Left lung (tissue), 10 donors: ENCODE results near the gene PTGIS. TPM values are rescaled to one million over a fixed set of nuclear protein-coding genes. Genes with fewer than 3 reads are reported as not detected.

Source experiments
- ATAC-seq: fragments of 200-7000 bp; cut with Tn5 transposase; one replicate; pipeline ENCODE4 v1.9.1; 2020; ENCODE audit warnings: moderate library complexity
- DNase-seq, 4 donors: peaks; one replicate each; pipeline ENCODE4 v3.0.0-alpha.2; 2013 to 2020
- H3K27ac ChIP-seq, 2 donors: fragments of 200-600 bp; sonication (generic) in 1 of 2; one replicate each; pipeline versions ENCODE4 v1.5.0 to v1.8.0; 2020 to 2021
- H3K27me3 ChIP-seq, 2 donors: fragments of 200-600 bp; sonication (generic) in 1 of 2; one replicate each; pipeline versions ENCODE4 v1.5.0 to v1.8.0; 2020 to 2021
- H3K36me3 ChIP-seq, 2 donors: fragments of 200-600 bp; sonication (generic) in 1 of 2; one replicate each; pipeline versions ENCODE4 v1.5.0 to v1.8.0; 2020 to 2021
- H3K4me1 ChIP-seq, 2 donors: fragments of 200-600 bp; one replicate each; pipeline ENCODE4 v1.8.0; 2021
- H3K4me3 ChIP-seq, 2 donors: fragments of 200-600 bp; sonication (generic) in 1 of 2; one replicate each; pipeline versions ENCODE4 v1.5.0 to v1.8.0; 2020 to 2021; ENCODE audit warnings: mild to moderate bottlenecking in 1 of 2
- H3K9me3 ChIP-seq, 2 donors: fragments of 200-600 bp; sonication (generic) in 1 of 2; one replicate each; pipeline versions ENCODE4 v1.5.0 to v1.8.0; 2020 to 2021
- intact Hi-C, 2 donors: fragments of 100-400 bp; cut with DNase I; formaldehyde crosslinking; loops; one replicate each; pipeline versions ENCODE4 v1.11.2 to v1.14.2; 2022
- polyA plus RNA-seq, 6 donors: library from polyadenylated mRNA; unstranded; fragments of 120-200 nt; gene quantifications; one replicate each; pipeline ENCODE4 v1.2.1, GENCODE V29; 2013; ENCODE audit not compliant: insufficient read length in 6 of 6
- total RNA-seq, 2 donors: library from RNA; stranded (reverse); fragmentation: NEBNext Ultra II Directional; extraction: Animal tissue kit (Norgen Biotek cat#: 25700); gene quantifications; one replicate each; pipeline ENCODE4 v1.2.1, GENCODE V29; 2021
- TF ChIP-seq, protein P1 (sequence below), 2 donors: fragments of 200-600 bp; sonication (generic) in 1 of 2; IDR thresholded peaks; one replicate each; pipeline versions ENCODE4 v1.5.0 to v1.8.0; 2021; ENCODE audit warnings: antibody characterized with exemption in 2 of 2
- donor health status: DM: no; HTN: yes; CAD: no.
- donor health status: DM: no; HTN: no; CAD: no.

Gene PTGIS
- total and polyA plus RNA-seq, 8 donors = 6.2 to 46.0 (median 7.0) TPM

DNA sequence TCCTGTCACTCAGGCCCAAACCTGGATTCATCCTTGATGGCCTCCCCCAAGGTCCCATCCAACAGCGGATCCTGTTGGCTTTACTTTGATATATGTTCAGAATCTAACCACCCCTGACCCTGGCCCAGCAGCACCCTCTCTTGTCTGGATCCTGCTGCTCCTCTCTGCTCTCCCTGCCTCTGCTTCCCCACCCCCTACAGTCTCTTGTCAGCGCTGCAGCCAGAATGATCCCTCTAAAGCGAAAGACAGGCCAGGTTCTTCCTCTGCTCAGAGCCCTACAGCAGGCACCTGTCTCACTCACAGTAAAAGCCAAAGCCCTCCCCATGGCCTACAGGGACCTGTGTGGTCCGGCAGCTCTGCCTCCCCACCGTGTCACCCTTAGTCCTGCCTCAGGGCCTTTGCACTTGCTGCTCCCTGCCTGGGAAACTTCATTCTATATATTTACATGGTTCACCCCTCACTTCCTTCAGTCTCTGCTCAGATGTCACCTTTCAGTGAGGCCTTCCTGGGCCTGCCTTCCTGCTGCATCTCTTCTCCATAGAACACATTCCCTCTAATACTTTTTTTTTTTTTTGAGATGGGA is 48.1 kb downstream of the PTGIS start:
- Histone ChIP-seq H3K4me3 (no peak overlapping the region), H3K27me3 (no peaks in the 10 kb centered on the region)
- no peak for ATAC-seq

DNA sequence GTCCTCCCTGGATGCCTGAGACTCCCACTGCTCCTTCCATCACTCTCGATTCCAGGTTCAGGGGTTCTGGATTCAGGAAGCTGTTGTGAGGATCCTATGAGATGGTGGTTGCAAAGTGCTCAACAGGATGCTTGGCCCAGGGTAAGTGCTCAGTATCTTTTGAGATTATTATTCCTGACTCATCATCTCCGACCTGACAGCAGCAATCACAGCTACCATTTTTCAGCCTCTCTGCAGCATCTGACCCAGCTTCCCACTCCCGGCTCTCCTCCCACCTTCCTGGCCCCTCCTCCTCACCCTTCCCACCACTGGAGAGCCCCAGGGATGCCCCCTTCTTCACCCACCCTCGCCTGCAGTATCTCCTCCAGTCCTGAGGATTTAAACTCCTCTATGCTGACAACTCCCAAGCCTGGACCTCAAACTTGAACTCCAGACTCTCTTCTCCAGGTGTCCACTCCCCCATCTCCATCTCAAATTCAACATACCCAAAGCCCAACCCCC is 48.7 kb downstream of the PTGIS start:
- TF ChIP-seq, protein P1, sequence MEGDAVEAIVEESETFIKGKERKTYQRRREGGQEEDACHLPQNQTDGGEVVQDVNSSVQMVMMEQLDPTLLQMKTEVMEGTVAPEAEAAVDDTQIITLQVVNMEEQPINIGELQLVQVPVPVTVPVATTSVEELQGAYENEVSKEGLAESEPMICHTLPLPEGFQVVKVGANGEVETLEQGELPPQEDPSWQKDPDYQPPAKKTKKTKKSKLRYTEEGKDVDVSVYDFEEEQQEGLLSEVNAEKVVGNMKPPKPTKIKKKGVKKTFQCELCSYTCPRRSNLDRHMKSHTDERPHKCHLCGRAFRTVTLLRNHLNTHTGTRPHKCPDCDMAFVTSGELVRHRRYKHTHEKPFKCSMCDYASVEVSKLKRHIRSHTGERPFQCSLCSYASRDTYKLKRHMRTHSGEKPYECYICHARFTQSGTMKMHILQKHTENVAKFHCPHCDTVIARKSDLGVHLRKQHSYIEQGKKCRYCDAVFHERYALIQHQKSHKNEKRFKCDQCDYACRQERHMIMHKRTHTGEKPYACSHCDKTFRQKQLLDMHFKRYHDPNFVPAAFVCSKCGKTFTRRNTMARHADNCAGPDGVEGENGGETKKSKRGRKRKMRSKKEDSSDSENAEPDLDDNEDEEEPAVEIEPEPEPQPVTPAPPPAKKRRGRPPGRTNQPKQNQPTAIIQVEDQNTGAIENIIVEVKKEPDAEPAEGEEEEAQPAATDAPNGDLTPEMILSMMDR (IDR thresholded peaks at IDR 0.05) = no peak
- ATAC-seq = no peak
- intact Hi-C loops = no loop called here

More for the DNA sequence above, 48.1 kb downstream of the PTGIS start:
- no peak overlapping the region for H3K27ac ChIP-seq
- peaks cover 0 to 2% of the 10 kb centered on the region in 2 donors for H3K9me3 ChIP-seq
- no peaks in the 10 kb centered on the region for H3K4me1 ChIP-seq
- H3K36me3 ChIP-seq = no peaks in the 10 kb centered on the region
- TF ChIP-seq, protein P1 (IDR thresholded peaks at IDR 0.05) = no peak
- intact Hi-C loops = no loop called here
- no peak for DNase-seq

DNA sequence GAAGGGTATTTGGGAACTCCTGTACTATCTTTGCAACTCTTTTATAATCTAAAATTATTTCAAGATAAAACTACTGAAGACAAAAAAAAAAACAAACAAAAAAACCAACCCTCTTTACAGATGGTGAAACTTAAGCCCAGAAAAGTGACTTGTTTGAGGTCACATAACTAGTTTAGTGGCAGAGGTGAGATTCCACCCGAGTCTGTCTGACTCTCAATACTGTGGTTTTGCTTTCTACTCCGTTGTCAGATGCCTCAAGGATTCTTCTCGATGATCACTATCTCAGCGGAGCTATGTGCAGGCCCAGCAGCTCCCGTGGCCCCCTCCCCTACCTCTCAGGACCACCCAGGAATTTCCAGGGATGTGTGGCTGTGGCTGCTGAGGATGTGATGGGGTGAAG is 49.4 kb downstream of the PTGIS start:
- Histone ChIP-seq H3K9me3 (no peaks in the 10 kb centered on the region), H3K4me3 (no peak overlapping the region), H3K27me3 (no peaks in the 10 kb centered on the region), H3K36me3 (no peaks in the 10 kb centered on the region), H3K4me1 (no peaks in the 10 kb centered on the region), H3K27ac (no peak overlapping the region)
- no peak for DNase-seq
- intact Hi-C loops = no loop called here
- TF ChIP-seq, protein P1 (IDR thresholded peaks at IDR 0.05) = no peak
- no peak for ATAC-seq

More for the DNA sequence above, 48.7 kb downstream of the PTGIS start:
- Histone ChIP-seq H3K9me3 (no peaks in the 10 kb centered on the region), H3K27me3 (no peaks in the 10 kb centered on the region), H3K27ac (no peak overlapping the region), H3K4me1 (no peaks in the 10 kb centered on the region), H3K4me3 (no peak overlapping the region), H3K36me3 (no peaks in the 10 kb centered on the region)
- no peak for DNase-seq

DNA sequence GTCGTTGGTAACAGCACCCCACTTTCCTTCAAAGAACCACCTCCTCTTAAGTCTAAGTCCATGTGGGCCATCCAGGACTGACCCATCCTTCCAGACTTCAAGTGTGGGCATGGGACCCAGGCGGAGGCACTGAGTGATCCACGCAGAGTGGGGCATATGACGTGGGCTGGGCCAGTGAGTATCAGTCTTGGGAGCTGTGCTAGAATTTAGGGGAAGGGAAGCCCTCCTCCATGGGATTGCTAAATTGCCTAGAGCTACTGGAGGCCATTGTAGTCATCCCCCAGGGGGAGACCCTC is 50.2 kb downstream of the PTGIS start:
- no peaks in the 10 kb centered on the region for H3K4me1 ChIP-seq
- no peak for ATAC-seq
- H3K27me3 ChIP-seq = no peaks in the 10 kb centered on the region
- no peak for DNase-seq
- no peaks in the 10 kb centered on the region for H3K9me3 ChIP-seq
- intact Hi-C loops = no loop called here
- TF ChIP-seq, protein P1 (IDR thresholded peaks at IDR 0.05) = no peak
- no peak overlapping the region for H3K27ac ChIP-seq
- H3K4me3 ChIP-seq = no peak overlapping the region
- H3K36me3 ChIP-seq = no peaks in the 10 kb centered on the region

DNA sequence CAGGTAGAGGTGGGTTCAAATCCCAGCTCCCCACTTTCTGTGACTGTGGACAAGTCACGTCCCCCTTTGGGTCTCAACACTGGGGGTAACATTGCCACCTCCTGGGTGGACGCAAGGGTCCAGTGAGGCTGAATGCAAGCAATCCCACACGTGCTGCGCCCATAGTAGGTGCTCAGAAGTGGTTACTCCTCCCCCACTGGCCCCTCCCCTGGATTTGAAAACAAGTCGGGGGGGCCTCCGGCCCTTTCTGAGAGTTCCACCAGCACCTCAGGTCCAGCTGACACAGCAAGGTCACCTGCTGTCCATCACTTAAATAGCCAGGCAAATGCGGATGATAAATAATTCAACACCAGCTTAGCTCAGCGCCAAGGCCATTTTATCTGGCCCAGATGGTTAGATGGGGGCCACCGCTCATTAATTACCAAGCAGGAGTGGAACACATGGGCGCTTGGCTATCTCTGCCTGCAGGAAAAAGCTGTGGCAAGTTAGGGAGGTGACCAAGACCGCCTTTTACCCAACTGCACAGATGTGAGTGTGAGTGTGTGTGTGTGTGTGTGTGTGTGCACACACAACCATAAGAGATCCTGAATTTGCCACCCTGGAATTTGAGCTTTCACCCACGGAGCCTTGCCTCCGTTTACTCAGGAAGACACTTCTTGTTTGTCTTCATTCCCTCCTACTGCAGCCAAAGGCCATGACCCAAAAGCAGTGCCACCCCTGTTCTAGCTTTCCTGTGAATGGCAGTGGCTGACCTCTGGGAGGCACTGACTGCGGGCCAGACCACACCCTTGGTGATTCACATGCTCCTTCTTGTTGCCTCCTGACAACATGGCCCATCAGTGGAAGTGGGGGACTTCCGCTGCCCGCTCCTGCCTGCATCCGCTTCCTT is 50.8 kb downstream of the PTGIS start:
- H3K27ac ChIP-seq = no peak overlapping the region
- H3K36me3 ChIP-seq = no peaks in the 10 kb centered on the region
- TF ChIP-seq, protein P1 (IDR thresholded peaks at IDR 0.05) = no peak
- intact Hi-C loops = no loop called here
- H3K27me3 ChIP-seq = no peaks in the 10 kb centered on the region
- no peak for DNase-seq
- no peak for ATAC-seq
- H3K9me3 ChIP-seq = no peaks in the 10 kb centered on the region
- no peaks in the 10 kb centered on the region for H3K4me1 ChIP-seq
- H3K4me3 ChIP-seq = no peak overlapping the region
